Activated naive CD4-positive, alpha-beta T cell (primary cell): ENCODE data around the gene SDR42E2.
A peak's percentile ranks its signal among the peaks of the same experiment; 100 is the strongest.
"Not testable (repeated sequence)": the region's sequence is repeated elsewhere in the genome, so short reads cannot be mapped to it uniquely, and the experiment has no call there.

ENCODE experiments used
- DNase-seq, 4 experiments: peaks; one replicate each; lab custom pipeline; 2025; lab: John Stamatoyannopoulos, UW

The SDR42E2 gene

GRCh38 chr16:22191532-22192260, 29.4 kb downstream of the SDR42E2 start:
- DNase-seq: no peak

- peak; percentile 10 to 55 (median 32) for DNase-seq
Measured at GRCh38 chr16:22192261-22193062, 30.2 kb downstream of the SDR42E2 start.

GRCh38 chr16:22193063-22193411, 30.7 kb downstream of the SDR42E2 start:
- no peak for DNase-seq

- DNase-seq: no peak
Measured at GRCh38 chr16:22194707-22195444, 32.6 kb downstream of the SDR42E2 start.

- no peak for DNase-seq
Measured at GRCh38 chr16:22195445-22195694, 33.1 kb downstream of the SDR42E2 start.

- peak; percentile 80 to 97 (median 90) for DNase-seq
Measured at GRCh38 chr16:22195695-22196558, 33.6 kb downstream of the SDR42E2 start.

GRCh38 chr16:22196559-22197168, 34.4 kb downstream of the SDR42E2 start:
- DNase-seq: not testable (repeated sequence)

GRCh38 chr16:22198547-22199293, 36.4 kb downstream of the SDR42E2 start:
- no peak for DNase-seq

- DNase-seq: no peak
Measured at GRCh38 chr16:22202261-22202637, 39.9 kb downstream of the SDR42E2 start.

GRCh38 chr16:22203091-22203490, 40.8 kb downstream of the SDR42E2 start:
- no peak for DNase-seq

- no peak for DNase-seq
Measured at GRCh38 chr16:22204091-22204655, 41.9 kb downstream of the SDR42E2 start.

- no peak for DNase-seq
Measured at GRCh38 chr16:22205577-22206012, 43.3 kb downstream of the SDR42E2 start.

- peak; percentile 50 to 73 (median 56) for DNase-seq
Measured at GRCh38 chr16:22206013-22206841, 43.9 kb downstream of the SDR42E2 start, which contains the start of gene EEF2K. Gene EEF2K, plus strand, starts transcription at chr16:22206278. Its CDS starts 19,452 bp downstream, at chr16:22225730.

- DNase-seq: peak in 3 of 4 experiments; percentile 7 to 31 (median 18)
Measured at GRCh38 chr16:22206842-22207714, 44.8 kb downstream of the SDR42E2 start.

GRCh38 chr16:22207715-22208360, 45.5 kb downstream of the SDR42E2 start:
- no peak for DNase-seq

GRCh38 chr16:22210285-22210684, 48.0 kb downstream of the SDR42E2 start:
- no peak for DNase-seq

GRCh38 chr16:22210854-22211253, 48.5 kb downstream of the SDR42E2 start:
- no peak for DNase-seq

- no peak for DNase-seq
Measured at GRCh38 chr16:22213236-22213635, 50.9 kb downstream of the SDR42E2 start.
